Adrenal gland (tissue), 5 donors: ENCODE results near the gene LUM.

Experiments
- CTCF ChIP-seq, 6 experiments: fragments of 450-650 bp in 4 of 6; fragments of 200-600 bp in 2 of 6; sonication (generic) in 1 of 6; IDR thresholded peaks; 1 replicate in 5 of 6; 2 replicates in 1 of 6; pipeline versions ENCODE4 v1.5.1 to v1.8.0; 2016 to 2021; ENCODE audit warnings: antibody characterized with exemption in 6 of 6, mild to moderate bottlenecking in 2 of 6, moderate library complexity in 1 of 6
- POLR2A ChIP-seq, 2 donors: fragments of 450-650 bp; IDR thresholded peaks; one replicate each; pipeline ENCODE4 v1.6.1; 2017; ENCODE audit warnings: antibody characterized with exemption in 2 of 2, mild to moderate bottlenecking in 2 of 2, moderate library complexity in 1 of 2
- donor health status: DM: no; HTN: no; CAD: no.

- TF ChIP-seq POLR2A (IDR thresholded peaks at IDR 0.05) (no peak), CTCF (IDR thresholded peaks at IDR 0.05) (no peak)
Observed at GRCh38 chr12:91072931-91073330, 38.4 kb downstream of the LUM start.
